ENCODE data around the gene REM2. TPM values are rescaled to one million over a fixed set of nuclear protein-coding genes. Genes with fewer than 3 reads are reported as not detected.

The REM2 gene
- under 1 TPM; 0.26 to 0.66 (median 0.38) TPM for total RNA-seq

GRCh38 chr14:22883173-22883976 is at the start of gene REM2:
TSS of gene REM2 (plus strand) at chr14:22883222. CDS start at chr14:22883288, 66 bp downstream.
- TF ChIP-seq POLR2AphosphoS5 (IDR thresholded peaks at IDR 0.05): peak in 1 of 2 donors; percentile 15
- no peak for TF ChIP-seq POLR2A (IDR thresholded peaks at IDR 0.05; ENCODE audit: low read depth)
- peaks cover 2 to 16% (median 14%) of the 10 kb centered on the region in 4 donors for H3K36me3 ChIP-seq
- WGBS: 45% methylated on average over 13 of the region's 15 CpGs
- DNase-seq (ENCODE audit: extremely low spot score): no peak
- H3K27ac ChIP-seq (replicated peaks in 1 of 4): no peak within 1 kb of the TSS
- peaks cover 20 to 42% (median 34%) of the 10 kb centered on the region in 4 donors for H3K4me1 ChIP-seq
- intact Hi-C loops (cut with DNase I): no loop called here
- H3K4me3 ChIP-seq: no peak within 1 kb of the TSS
- peaks cover 0 to 5% (median 0%) of the 10 kb centered on the region in 4 donors for H3K27me3 ChIP-seq
- no peaks in the 10 kb centered on the region for H3K9me3 ChIP-seq

DNA sequence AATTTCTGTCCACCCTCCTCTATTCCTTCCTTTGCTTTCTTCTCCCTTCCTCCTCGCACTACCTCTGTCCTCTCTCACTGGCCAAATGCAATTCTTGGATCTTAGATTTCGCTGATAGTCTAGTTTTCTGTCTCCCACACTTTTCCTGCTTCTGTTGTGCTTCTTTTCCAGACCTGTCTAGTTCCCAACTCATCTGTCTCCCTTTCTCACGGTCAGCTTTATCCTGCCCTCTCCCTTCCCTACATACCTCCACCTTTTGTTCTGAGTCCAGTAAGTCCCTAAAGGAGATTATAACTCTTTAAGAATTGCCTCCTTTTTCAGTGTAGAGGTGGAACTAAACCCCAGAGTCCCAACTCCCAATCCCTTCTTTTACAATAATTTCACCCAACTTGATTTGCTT is 47.5 kb upstream of the REM2 start:
- peaks cover 11 to 24% (median 23%) of the 10 kb centered on the region in 4 donors for H3K36me3 ChIP-seq
- no peak for DNase-seq (ENCODE audit: extremely low spot score)
- WGBS: 73% methylated on average over 3 of the region's 3 CpGs
- H3K27ac ChIP-seq (replicated peaks in 1 of 4): peak overlapping the region; percentile 93 to 97 (median 95)
- TF ChIP-seq POLR2A (IDR thresholded peaks at IDR 0.05; ENCODE audit: low read depth) (no peak), EP300 (IDR thresholded peaks at IDR 0.05) (no peak), POLR2AphosphoS5 (IDR thresholded peaks at IDR 0.05) (no peak)
- TF ChIP-seq, protein P1, sequence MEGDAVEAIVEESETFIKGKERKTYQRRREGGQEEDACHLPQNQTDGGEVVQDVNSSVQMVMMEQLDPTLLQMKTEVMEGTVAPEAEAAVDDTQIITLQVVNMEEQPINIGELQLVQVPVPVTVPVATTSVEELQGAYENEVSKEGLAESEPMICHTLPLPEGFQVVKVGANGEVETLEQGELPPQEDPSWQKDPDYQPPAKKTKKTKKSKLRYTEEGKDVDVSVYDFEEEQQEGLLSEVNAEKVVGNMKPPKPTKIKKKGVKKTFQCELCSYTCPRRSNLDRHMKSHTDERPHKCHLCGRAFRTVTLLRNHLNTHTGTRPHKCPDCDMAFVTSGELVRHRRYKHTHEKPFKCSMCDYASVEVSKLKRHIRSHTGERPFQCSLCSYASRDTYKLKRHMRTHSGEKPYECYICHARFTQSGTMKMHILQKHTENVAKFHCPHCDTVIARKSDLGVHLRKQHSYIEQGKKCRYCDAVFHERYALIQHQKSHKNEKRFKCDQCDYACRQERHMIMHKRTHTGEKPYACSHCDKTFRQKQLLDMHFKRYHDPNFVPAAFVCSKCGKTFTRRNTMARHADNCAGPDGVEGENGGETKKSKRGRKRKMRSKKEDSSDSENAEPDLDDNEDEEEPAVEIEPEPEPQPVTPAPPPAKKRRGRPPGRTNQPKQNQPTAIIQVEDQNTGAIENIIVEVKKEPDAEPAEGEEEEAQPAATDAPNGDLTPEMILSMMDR (IDR thresholded peaks at IDR 0.05): no peak
- peaks cover 28 to 46% (median 41%) of the 10 kb centered on the region in 4 donors for H3K4me1 ChIP-seq
- H3K4me3 ChIP-seq: no peak overlapping the region
- intact Hi-C loops (cut with DNase I): no loop called here
- H3K27me3 ChIP-seq: no peaks in the 10 kb centered on the region
- H3K9me3 ChIP-seq: no peaks in the 10 kb centered on the region

DNA sequence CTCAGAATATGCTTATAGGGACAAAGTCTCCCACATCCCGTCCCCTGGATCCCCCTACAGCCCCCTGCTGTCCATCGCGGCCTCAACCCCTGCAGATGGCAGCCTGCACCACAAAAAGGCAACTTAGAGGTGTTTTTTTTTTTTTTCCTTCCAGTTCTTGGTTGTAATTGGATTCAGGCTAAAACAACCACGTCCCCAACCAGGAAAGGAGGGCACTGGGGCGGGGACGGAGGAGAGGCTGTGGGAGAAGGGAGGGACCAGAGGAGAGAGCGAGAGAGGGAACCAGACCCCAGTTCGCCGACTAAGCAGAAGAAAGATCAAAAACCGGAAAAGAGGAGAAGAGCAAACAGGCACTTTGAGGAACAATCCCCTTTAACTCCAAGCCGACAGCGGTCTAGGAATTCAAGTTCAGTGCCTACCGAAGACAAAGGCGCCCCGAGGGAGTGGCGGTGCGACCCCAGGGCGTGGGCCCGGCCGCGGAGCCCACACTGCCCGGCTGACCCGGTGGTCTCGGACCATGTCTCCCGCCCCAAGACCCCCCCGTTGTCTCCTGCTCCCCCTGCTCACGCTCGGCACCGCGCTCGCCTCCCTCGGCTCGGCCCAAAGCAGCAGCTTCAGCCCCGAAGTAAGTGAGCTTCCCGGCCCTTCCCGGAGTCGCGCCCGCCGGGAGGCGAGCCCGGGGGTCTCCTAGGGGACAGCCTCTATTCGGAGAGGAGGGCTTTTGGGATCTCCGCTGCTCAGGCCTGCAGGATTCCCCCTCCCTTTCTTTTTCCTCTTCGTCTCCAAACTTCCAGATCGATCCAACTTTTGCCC is 46.5 kb upstream of the REM2 start, which contains the start of gene MMP14:
Gene MMP14 (plus strand): TSS at position 285 of the 813 bp plus-strand sequence. CDS start 233 bp downstream, at position 518.
- WGBS: 2% methylated on average over 33 of the region's 46 CpGs
- Histone ChIP-seq H3K36me3 (peaks cover 11 to 32% (median 28%) of the 10 kb centered on the region in 4 donors), H3K4me3 (peak within 1 kb of the TSS; percentile 84 to 94 (median 90)), H3K27me3 (no peaks in the 10 kb centered on the region), H3K27ac (replicated peaks in 1 of 4) (peak within 1 kb of the TSS; percentile 93 to 97 (median 95)), H3K9me3 (no peaks in the 10 kb centered on the region), H3K4me1 (peaks cover 24 to 51% (median 45%) of the 10 kb centered on the region in 4 donors)
- intact Hi-C loops (cut with DNase I): loop anchor here (2.0 kb wide), 1 partner anchor 14 kb away; no protein-coding TSS in a partner anchor
- TF ChIP-seq EP300 (IDR thresholded peaks at IDR 0.05) (no peak), POLR2AphosphoS5 (IDR thresholded peaks at IDR 0.05) (peak; percentile 86 to 93), POLR2A (IDR thresholded peaks at IDR 0.05; ENCODE audit: low read depth) (peak; percentile 72)
- TF ChIP-seq, protein P1 (IDR thresholded peaks at IDR 0.05): peak; percentile 44 to 63 (median 53)
- DNase-seq (ENCODE audit: extremely low spot score): peak; percentile 96

GRCh38 chr14:22837114-22837749 is 45.8 kb upstream of the REM2 start:
- Histone ChIP-seq H3K27me3 (no peaks in the 10 kb centered on the region), H3K36me3 (peaks cover 17 to 39% (median 35%) of the 10 kb centered on the region in 4 donors), H3K9me3 (no peaks in the 10 kb centered on the region), H3K4me3 (peak overlapping the region; percentile 84 to 94 (median 90)), H3K27ac (replicated peaks in 1 of 4) (peak overlapping the region; percentile 93 to 97 (median 95)), H3K4me1 (peaks cover 24 to 58% (median 52%) of the 10 kb centered on the region in 4 donors)
- DNase-seq (ENCODE audit: extremely low spot score): no peak
- WGBS: 2% methylated on average over 44 of the region's 57 CpGs
- intact Hi-C loops (cut with DNase I): loop anchor here (2.0 kb wide), 1 partner anchor 14 kb away; no protein-coding TSS in a partner anchor
- TF ChIP-seq EP300 (IDR thresholded peaks at IDR 0.05): no peak
- TF ChIP-seq POLR2AphosphoS5 (IDR thresholded peaks at IDR 0.05): peak in 1 of 2 donors; percentile 52
- no peak for TF ChIP-seq POLR2A (IDR thresholded peaks at IDR 0.05; ENCODE audit: low read depth)
- TF ChIP-seq, protein P1 (IDR thresholded peaks at IDR 0.05): no peak

All from esophagus muscularis mucosa (tissue), 4 donors.